Esophagus mucosa (tissue), 1 donor: Measurements from ENCODE around the gene PLD6. TPM values are rescaled to one million over a fixed set of nuclear protein-coding genes. Genes with fewer than 3 reads are reported as not detected.
"Not testable (repeated sequence)": the region's sequence is repeated elsewhere in the genome, so short reads cannot be mapped to it uniquely, and the experiment has no call there.

ENCODE experiments used
- ATAC-seq: fragments of 200-7000 bp; cut with Tn5 transposase; one replicate; pipeline ENCODE4 v1.9.1; 2020
- total RNA-seq: library from RNA; stranded (reverse); gene quantifications from one replicate; pipeline ENCODE4 v1.2.4, GENCODE V29; 2023
- donor health status: DM: yes; HTN: yes; CAD: no.

The PLD6 gene, protein sequence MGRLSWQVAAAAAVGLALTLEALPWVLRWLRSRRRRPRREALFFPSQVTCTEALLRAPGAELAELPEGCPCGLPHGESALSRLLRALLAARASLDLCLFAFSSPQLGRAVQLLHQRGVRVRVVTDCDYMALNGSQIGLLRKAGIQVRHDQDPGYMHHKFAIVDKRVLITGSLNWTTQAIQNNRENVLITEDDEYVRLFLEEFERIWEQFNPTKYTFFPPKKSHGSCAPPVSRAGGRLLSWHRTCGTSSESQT
- total RNA-seq: 0.44 TPM

DNA sequence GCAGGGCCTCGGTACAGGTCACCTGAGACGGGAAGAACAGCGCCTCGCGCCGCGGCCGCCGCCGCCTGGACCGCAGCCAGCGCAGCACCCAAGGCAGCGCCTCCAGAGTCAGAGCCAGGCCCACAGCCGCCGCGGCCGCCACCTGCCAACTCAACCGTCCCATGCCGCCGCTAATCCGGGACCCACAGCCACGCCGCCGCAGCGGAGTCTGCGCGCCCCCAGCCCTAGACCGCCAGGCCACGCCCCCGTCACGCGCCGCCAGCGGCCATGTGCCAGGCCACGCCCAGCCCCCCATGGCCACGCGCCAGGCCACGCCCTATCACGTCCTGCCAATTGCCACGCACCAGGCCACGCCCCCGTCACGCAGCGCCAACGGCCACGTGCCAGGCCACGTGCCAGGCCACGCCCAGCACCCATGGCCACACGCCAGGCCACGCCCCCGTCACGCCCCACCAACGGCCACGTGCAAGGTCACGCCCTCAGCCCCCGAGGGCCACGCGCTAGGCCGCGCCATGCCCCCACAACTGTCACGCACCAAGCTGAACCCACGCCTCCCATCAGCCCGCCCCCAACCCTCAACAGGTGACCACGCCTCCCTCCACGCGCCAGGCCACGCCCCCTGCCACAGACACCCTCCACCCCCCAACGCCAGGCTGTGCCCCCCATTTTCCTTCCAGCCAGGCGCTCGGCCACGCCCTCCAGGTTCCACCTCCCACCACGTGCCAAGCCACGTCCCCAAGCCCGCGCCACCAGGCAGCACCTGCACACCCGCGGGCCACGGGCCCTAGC is at the start of gene PLD6:
Gene PLD6 (minus strand): TSS at position 210 of the 789 bp plus-strand sequence. CDS start 47 bp downstream, at position 163.
- ATAC-seq: peak; percentile 84

DNA sequence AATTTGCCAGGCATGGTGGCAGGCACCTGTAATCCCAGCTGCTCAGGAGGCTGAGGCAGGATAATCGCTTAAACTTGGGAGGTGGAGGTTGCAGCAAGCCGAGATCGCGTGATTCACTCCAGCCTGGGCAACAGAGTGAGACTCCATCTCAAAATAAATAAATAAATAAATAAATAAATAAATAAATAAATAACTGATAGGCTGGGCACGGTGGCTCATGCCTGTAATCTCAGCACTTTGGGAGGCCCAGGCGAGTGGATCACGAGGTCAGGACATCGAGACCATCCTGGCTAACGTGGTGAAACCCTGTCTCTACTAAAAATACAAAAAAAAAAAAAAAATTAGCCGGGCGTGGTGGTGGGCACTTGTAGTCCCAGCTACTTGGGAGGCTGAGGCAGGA is 49.6 kb upstream of the PLD6 start:
- ATAC-seq: not testable (repeated sequence)

DNA sequence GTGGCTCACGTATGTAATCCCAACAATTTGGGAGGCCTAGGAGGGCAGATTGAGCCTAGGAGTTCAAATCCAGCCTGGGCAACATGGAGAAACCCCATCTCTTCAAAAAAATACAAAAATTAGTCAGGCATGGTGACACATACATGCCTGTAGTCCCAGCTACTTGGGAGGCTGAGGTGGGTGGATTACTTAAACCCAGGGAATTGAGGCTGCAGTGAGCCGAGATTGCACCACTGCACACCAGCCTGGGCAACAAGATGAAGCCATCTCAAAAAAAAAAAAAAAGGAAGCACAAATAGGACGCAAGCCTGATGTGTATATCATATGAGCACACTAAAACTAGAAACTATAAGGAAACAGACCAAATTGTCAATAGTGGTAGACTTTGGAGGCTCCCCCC is 47.9 kb upstream of the PLD6 start:
- ATAC-seq: no peak

DNA sequence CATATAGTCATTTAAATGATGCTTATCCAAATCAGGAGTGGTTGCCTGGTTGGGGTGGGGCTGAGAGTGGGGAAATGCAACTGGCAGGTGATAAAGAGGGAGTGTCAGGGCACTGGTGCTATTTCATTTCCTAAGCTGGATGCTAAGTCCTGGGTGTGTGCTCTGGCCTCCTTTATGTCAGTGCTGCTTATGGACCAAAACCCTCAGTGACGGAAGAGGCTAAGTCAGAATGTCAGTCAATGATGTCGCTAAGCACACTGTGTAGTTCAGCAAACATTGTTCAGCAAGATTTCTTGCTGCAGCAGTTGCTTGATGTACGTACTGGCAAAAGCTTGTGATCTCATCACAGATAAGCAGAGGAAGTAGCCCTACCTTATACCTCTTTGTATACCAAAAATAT is 47.3 kb upstream of the PLD6 start:
- no peak for ATAC-seq

DNA sequence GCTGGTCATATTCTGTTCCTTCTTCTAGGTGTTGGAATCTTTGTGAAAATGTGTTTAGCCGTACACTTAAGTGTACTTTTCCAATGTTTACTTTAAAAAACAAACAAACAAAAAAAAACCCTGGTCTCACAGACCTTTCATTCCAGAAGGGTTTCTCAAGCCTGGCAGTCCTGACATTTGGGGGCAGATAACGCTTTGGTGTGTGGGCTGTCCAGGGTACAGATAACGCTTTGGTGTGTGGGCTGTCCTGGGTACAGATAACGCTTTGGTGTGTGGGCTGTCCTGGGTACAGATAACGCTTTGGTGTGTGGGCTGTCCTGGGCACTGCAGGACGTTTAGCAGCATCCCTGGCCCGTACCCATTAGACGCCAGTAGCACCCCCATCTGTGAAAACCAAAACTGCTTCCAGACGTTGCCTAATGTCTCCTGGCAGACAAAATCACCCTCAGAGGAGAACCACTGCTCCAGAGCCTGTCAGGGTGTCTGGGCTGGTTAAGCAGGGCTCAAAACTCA is 46.1 kb upstream of the PLD6 start:
- ATAC-seq: no peak

DNA sequence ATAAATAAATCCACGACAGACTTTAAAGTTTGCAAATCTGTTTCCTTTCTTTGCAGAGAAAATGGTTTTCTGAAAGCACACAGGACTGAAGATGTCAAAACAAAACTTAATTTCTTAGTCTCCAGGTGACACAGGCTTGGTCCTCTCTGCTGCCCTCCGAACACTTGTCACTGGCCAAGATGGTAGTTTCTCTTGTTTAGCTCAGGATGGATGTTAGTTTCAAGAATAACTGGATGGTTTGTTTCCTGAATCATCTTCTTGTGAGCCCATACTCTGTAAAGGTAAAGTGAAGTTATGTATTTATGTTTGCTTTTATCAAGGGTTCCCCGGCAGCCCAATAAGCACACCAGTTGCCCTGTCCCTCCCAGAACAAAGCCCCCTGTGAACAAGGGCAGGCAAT is 40.7 kb upstream of the PLD6 start:
- ATAC-seq: no peak

DNA sequence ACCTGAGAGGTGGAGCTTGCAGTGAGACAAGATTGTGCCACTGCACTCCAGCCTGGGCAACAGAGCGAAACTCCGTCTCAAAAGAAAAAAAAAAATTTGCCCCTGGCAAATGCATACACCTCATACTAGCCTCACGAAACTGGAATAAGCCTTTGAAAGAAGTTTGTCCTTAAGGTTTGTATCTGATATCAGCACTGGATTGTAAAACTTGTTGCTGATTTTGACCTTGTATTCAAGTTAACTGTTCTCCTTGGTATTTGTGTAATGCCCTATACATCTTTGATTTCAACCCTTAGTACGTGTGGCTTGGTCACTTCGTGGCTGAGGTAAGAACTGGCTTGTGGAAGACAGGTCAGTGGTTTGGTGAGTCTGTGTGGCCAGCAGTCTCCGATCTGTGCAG is 37.0 kb upstream of the PLD6 start:
- ATAC-seq: no peak

DNA sequence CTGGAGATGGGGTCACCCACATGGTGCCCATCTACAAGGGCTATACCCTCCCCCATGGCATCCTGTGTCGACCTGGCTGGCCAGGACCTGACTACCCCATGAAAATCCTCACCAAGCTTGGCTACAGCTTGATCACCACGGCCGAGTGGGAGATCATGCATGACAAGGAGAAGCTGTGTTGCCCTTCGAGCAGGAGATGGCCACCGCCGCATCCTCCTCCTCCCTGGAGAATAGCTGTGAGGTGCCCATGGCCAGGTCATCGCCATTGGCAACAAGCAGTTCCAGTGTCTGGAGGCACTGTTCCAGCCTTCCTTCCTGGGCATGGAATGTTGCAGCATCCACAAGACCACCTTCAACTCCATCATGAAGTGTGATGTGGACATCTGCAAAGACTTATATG is 36.1 kb upstream of the PLD6 start:
- no peak for ATAC-seq

DNA sequence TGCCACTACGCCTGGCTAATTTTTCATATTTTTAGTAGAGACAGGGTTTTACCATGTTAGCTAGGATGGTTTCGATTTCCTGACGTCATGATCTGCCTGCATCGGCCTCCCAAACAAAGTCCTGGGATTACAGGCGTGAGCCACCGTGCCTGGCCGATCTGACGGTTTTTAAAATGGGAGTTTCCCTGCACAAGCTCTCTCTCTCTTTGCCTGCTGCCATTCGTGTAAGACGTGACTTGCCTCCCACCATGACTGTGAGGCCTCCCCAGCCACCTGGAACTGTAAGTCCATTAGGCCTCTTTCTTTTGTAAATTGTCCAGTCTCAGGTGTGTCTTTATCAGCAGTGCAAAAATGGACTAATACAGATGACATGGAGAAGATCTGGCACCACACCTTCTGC is 35.5 kb upstream of the PLD6 start:
- no peak for ATAC-seq

DNA sequence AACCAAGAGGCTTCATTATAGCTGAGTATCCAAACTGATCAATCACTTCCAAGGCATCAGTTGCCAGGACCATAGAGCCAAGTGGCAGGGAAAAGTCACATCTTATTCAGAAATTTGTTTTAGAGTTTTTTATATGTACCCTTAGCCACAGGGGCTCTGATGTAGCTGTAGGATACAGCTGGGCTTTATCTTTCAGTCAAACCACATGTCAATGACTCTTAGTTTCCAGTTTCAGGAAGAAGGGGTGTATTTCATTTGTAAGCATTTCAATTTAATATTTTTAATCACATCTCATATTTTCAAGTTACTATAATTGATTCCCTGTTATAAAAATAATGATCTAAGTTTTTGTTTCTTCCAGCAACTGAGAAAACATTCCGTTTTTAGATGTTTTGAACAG is 33.7 kb upstream of the PLD6 start:
- no peak for ATAC-seq

DNA sequence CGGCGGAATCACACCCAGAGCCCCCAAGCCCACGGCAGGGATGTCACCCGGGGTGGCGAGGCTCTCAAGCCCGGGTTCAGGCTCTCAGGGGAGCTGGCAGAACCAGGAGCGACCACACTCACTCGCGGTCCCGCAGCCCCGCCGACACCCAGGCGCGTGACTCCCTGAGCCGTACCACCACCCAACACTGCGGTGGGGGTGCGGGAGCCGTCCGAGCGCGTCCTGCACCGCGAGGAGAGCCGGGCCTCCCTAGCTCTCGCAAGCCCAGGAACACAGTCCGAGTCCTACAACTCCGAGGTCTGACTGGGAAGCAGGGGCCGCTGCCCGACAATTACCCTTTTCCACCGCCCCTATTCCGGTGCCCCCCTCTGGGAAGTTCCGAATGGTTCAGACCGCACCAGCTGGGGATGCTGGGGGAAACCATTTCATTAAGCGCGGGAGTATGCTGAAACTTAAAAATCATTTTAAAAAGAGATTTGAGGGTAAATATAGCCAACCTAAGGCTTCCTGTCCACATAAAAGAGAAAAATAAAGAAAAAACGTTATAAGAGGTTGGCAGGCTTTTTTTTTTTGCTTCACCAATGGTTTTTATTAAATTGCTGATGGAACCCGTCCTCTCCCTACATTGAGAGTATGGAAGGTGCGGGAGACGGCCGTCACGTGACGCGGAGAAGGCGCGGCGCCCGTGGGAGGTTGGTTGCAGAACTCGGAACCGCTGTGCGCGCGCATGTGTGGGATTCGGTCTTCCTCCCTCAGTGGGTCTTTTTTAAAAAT is 31.1 kb upstream of the PLD6 start, which contains the start of gene FLCN:
Gene FLCN (minus strand): TSS at position 143 of the 774 bp plus-strand sequence. CDS start 9,031 bp downstream, outside the sequence.
- ATAC-seq: peak; percentile 92

DNA sequence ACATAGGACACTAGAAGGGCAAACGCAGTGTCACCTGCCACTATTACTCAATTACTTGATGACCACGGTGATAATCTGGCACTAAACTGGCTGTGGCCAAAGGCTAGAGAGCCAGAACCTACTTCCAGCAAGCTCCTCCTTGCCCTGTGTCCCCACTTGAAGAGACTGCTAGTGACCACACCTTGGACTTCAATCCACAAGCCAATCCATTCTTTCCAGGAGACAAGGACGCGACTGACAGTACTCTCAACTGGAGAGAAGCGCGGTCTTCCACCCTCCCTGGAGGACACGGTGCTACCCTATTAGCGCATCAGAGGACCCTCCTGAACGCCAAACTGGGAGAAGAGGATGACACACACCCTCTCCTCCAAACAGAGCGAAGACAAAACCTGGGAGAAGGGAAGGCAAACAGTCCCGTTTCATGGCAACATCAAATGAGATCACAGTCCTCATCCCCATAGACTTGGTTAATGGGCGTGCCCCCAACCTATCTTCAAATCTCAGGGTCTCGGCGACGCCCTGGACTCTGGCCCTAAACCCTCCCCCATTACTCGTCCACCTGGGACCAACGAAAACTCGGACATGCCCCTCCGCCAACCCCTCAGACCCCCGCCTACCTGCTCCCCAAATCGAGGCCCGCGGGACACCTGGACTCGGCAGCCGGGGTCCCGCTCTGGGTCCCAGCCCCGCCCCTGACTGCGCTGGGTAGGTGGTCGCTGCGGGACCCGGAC is 30.3 kb upstream of the PLD6 start:
- peak; percentile 27 for ATAC-seq

DNA sequence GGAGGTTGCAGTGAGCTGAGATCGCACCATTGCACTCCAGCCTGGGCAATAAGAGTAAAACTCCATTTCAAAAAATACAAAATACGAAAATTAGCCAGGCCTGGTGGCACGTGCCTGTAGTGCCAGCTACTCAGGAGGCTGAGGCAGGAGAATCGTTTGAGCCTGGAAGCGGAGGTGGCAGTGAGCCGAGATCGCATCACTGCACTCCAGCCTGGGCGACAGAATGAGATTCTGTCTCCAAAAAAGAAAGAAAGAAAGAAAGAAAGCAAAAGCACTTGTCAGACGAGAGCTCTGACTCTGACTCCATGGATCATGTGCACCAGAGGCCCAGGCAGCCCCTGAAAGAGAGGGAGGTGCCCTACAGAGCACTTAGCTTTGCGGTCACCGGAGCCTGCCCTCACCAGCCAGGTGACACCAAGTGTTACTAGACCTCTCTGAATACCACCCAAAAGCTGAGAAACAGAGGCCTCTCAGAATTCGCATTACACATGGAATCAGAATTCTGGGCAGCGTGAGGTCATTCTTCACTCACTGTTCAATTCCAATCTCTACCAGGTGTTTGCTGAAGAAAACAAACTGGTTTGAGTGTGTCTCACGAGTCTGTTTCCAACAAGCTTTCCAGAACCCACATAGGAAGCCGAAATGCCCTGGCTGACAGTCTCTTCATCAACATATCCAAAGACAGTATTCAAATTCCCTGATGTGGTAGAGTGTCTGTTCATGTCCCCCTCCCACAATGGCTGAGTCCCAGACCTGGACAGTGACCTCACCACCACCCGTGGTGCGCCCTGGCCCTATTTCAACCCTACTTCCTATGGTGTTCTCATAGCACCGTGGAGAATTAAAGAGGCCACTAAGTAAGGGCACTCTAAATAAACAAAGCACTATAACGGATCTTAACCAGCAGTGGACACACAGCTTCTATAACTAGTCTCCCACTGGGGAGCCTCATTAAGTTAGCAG is 29.4 kb upstream of the PLD6 start:
- peak; percentile 9 for ATAC-seq

DNA sequence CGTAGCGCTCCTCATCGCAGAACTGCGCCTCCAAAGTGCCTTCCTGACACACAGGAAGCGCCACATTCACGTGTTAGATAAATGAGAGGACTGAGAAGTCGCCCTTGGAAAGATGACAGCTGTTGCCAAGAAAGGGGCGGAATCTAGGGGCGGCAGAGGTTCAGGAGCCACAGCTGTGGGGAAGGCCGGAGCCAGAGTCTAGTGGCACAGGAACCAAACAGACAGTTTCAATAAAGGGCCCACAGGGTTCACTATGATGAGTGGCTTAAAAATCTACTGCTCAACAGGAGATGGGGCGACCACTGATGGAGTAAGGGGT is 26.1 kb upstream of the PLD6 start:
- ATAC-seq: no peak

DNA sequence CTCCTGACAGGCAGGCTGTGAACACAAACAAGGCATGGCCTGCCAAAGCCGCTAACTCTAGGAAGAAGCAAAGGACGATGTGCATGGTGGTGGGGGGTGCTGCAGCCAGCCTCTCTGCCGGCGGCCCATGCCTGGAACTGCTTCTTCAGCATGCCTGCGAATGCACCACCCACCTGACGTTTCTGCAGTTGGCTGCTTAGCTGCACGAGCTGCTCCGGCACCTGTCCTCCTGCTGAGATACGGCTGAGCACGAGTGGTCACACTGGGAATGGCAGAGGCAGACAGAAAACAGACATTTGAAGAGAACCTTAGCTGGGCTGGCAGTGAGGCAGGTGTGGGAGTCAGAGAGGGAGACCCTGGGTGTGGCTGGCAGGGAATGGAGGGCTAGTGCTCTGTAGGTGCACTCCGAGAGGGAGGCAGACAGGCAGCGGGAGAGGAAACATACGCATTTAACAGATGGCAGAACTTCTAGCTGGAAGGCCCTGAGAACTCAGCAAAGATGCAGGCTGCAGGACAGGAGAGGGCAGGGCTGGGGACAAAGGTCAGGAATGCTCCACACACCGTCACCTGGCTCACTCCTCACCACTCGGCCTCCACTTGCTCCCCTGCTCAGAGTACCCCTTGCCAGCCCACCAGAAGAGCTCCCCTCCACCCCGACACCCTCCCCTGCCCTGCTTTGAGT is 25.6 kb upstream of the PLD6 start:
- no peak for ATAC-seq

DNA sequence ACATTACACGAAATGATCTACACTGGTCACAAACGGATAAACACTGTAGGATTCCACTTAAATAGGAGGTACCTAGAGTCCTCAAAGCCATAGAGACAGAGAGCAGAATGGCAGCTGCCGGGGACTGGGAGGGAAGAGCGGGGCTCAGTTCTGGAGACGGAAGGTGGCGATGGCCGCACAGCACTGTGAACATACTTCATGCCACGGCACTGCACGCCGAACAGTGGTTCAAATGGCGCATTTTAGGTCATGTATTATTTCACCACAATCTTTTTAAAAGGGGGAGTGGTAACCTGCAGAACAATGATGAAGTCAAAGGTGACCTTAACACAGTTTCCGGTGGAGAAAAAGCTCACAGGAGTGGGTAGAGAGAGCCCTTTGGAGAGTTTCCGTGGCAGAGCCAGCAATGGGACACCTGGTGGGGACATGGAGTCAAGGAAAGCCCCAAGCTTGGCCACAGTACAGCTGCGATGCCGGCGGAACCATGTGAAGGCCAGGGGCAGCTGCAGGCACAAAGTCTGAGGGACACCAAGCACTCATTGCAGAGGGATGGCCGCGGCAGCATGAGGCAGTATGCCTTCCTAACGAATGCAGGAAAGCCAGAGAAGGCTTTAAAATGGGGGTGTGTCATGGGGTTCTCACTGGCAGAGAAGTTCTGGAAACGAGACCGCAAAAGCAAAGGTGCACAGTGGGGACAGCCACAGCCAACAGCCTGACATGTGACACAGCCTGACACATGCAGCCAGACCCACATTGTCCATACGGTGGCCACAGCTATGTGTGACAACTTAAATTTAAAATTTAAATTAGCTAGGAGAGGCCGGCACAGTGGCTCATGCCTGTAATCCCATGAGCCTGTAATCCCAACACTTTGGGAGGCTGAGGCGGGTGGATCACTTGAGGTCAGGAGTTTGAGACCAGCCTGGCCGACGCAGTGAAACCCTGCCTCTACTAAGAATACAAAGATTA is 23.6 kb upstream of the PLD6 start:
- ATAC-seq: no peak

DNA sequence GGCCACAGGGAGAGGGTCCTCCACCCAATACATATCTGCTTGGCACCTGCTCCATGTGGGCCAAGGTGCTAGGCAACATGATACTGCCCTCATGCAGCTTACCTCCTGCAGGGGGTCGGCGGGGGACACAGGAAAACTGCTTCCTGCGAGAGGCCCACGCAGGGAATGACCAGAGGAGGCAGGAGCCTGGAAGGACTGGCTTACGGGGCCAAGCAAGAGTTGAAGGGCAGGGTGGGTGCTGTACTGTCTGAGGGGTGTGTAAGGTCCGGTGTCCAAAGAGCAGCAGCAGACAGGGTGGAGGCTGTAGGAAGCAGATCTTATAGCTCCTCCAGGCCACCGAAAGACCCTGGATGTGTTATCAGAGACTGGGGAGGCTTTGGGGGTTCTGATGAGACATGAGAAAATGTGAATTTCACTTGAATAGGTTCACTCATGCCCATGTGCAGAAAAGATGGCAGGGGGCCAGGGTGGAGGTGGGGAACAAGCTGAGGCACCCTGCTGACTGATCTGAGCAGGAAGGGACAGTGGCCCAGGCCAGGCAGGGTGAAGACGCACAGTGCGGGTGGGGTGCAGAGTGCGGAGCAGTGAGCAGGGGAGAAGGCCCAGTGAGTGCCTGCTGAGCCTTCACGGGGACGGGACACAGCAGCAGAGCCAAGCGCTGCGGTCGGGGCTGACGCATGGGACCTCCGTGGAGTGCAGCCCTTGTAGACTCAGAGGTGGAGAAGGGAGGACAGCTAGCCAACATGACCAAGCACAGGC is 22.6 kb upstream of the PLD6 start:
- ATAC-seq: no peak

DNA sequence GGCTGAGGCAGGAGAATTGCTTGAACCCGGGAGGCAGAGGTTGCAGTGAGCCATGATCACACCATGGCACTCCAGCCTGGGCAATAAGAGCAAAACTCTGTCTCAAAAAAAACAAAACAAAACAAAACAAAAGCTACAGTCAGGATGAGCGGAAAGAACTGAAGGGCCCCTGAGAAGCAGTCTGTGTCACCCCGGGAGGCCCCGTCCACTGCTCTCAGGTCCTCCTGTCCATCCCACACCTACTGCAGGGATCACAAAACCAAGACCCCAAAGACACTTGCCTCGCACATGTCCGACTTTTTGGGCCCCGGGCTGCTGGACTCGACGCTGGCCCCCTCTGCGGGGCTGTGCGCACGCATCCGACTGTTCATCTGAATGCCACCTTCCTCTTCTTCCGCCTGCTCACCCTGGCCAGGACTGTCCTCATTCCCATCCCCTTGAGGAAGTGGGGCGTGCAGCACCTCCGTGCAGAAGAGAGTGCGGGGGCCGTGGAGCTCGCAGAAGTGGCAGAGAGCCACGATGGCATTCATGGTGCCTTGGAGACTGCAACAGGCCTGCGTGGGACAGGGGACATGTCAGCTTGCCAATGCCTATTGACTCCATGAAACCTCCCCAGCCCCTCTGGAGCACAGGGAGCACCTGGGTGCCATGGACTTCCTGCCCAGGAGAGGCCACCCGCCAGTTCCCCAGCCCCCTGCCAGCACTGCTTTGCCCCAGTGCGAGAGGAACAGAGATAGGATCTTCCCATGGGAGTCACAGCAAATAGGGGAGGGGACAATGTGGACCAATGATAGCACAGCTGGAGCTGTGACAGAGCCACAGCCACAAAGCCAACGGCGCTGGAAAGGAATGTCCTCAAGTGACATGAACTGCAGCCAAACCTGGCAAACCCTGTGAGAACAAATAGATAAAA is 21.7 kb upstream of the PLD6 start:
- ATAC-seq: no peak
